SU-DHL-6 (cell line): Measurements from ENCODE around the gene S100PBP.

Experiments used
- H2AFZ ChIP-seq: fragments of 200-600 bp; sonication (generic); 2 replicates; pipeline ENCODE4 v1.6.1; 2014; ENCODE audit warnings: low read depth, mild to moderate bottlenecking, moderate library complexity, mixed read lengths, antibody characterized with exemption, low read length; ENCODE audit not compliant: severe bottlenecking
- H3F3A ChIP-seq: fragments of 200-600 bp; shearing (Covaris generic); 2 replicates; pipeline ENCODE4 v1.6.0; 2016; ENCODE audit warnings: antibody characterized with exemption, mild to moderate bottlenecking; ENCODE audit not compliant: insufficient read depth
- H3K27ac ChIP-seq: fragments of 200-600 bp; sonication (generic); 2 replicates; pipeline ENCODE4 v1.5.1; 2016; ENCODE audit warnings: low read depth, mild to moderate bottlenecking, low read length, moderate library complexity, mixed read lengths
- H3K27me3 ChIP-seq: fragments of 200-600 bp; sonication (generic), shearing (Covaris generic); 2 replicates; pipeline ENCODE4 v1.6.0; 2014; ENCODE audit warnings: mild to moderate bottlenecking, low read length
- H3K36me3 ChIP-seq: fragments of 200-600 bp; sonication (generic); 2 replicates; pipeline ENCODE4 v1.6.1; 2014; ENCODE audit warnings: mild to moderate bottlenecking, low read length, mixed read lengths
- H3K4me2 ChIP-seq: fragments of 300-600, 200-600 bp; shearing (Covaris generic), sonication (generic); 2 replicates; pipeline ENCODE4 v1.6.0; 2014; ENCODE audit warnings: low read length, low read depth, mild to moderate bottlenecking; ENCODE audit not compliant: poor library complexity, severe bottlenecking
- H3K4me3 ChIP-seq: fragments of 200-600 bp; sonication (generic); 2 replicates; pipeline ENCODE4 v1.5.1; 2014; ENCODE audit warnings: antibody characterized with exemption, low read length, mild to moderate bottlenecking, mixed read lengths; ENCODE audit not compliant: insufficient read depth, poor library complexity, severe bottlenecking
- H3K79me2 ChIP-seq: fragments of 200-600 bp; sonication (generic); 2 replicates; pipeline ENCODE4 v1.6.1; 2014; ENCODE audit warnings: mild to moderate bottlenecking, low read length, moderate library complexity; ENCODE audit not compliant: insufficient read depth
- H3K9ac ChIP-seq: fragments of 200-600 bp; sonication (generic); 2 replicates; pipeline ENCODE4 v1.7.0; 2014; ENCODE audit warnings: mild to moderate bottlenecking, low read length
- H3K9me2 ChIP-seq: fragments of 200-600 bp; sonication (generic); replicated peaks from 2 replicates; pipeline ENCODE4 v1.6.1; 2014; ENCODE audit warnings: low read length; ENCODE audit not compliant: insufficient read depth
- H3K9me3 ChIP-seq: fragments of 200-600 bp; sonication (generic); 2 replicates; pipeline ENCODE4 v1.6.1; 2014; ENCODE audit warnings: low read length, mixed read lengths; ENCODE audit not compliant: insufficient read depth
- H4K20me1 ChIP-seq: fragments of 200-600 bp; sonication (generic); 2 replicates; pipeline ENCODE4 v1.6.1; 2014; ENCODE audit warnings: low read depth, mild to moderate bottlenecking, antibody characterized with exemption, low read length, moderate library complexity, mixed read lengths
- CTCF ChIP-seq: fragments of 200-600 bp; sonication (generic); IDR thresholded peaks from one replicate; pipeline ENCODE4 v1.5.1; 2017; ENCODE audit warnings: antibody characterized with exemption, mild to moderate bottlenecking, low read length, moderate library complexity; ENCODE audit not compliant: insufficient read depth, poor library complexity, severe bottlenecking
- EZH2phosphoT487 ChIP-seq: fragments of 200-600 bp; sonication (generic), shearing (Covaris generic); conservative IDR thresholded peaks from 2 replicates; pipeline ENCODE4 v1.6.1; 2018; ENCODE audit warnings: mild to moderate bottlenecking, antibody characterized with exemption, low read length, moderate library complexity, mixed read lengths

S100PBP gene

DNA sequence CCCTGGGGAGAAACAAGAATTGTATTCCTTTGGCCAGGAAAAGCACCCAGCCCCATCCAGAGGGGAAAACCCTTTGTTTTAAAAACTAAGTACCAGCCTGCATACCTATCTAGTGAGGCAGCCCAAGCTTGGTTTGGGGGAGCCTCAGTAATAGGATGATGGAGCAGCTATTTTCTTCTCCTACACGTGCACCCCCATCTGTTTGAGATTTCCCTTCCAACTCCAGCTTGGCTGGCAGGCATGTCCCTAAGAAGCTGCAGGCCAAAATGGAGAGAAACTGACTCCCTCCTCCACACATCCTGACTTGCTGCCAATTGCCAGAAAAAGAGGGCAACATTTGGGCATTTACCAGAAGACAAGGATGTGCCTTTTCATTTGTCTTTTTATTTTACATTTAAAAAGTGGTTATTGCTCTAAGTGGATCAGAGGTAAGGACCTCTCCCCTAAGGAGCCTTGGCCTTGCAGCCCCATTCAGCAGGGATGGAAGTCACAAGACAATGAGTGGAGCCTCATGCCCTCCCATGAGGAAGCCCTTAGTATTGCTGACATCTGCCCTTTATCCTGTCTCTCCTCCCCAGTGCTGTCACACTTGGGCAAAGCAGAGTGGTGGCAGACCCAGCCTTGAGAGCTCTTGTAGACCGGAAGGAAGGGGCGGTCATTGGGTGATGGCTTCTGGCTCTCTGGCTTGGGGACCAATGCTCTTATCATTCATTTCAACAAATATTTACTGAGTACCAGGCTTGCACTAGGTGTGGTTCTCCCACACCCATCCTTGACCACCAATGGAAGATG lies 44.6 kb downstream of the S100PBP start:
- Histone ChIP-seq H3K9me3 (no peaks in the 10 kb centered on the region), H3K4me2 (no peak overlapping the region), H3K27me3 (no peaks in the 10 kb centered on the region), H3K36me3 (no peaks in the 10 kb centered on the region), H3K27ac (no peak overlapping the region), H3F3A (no peaks in the 10 kb centered on the region), H4K20me1 (no peaks in the 10 kb centered on the region), H3K9ac (no peak overlapping the region), H3K79me2 (no peaks in the 10 kb centered on the region), H3K9me2 (no peaks in the 10 kb centered on the region), H2AFZ (no peak overlapping the region), H3K4me3 (no peak overlapping the region)
- TF ChIP-seq EZH2phosphoT487 = no peak
- no peak for TF ChIP-seq CTCF

GRCh38 chr1:32863218-32863880 lies 45.9 kb downstream of the S100PBP start:
- Histone ChIP-seq H3K9ac (no peak overlapping the region), H3K4me2 (no peak overlapping the region), H3K9me2 (no peaks in the 10 kb centered on the region), H3F3A (no peaks in the 10 kb centered on the region), H3K79me2 (no peaks in the 10 kb centered on the region), H3K27ac (no peak overlapping the region), H4K20me1 (no peaks in the 10 kb centered on the region), H3K4me3 (no peak overlapping the region), H2AFZ (no peak overlapping the region), H3K27me3 (no peaks in the 10 kb centered on the region), H3K9me3 (no peaks in the 10 kb centered on the region), H3K36me3 (no peaks in the 10 kb centered on the region)
- no peak for TF ChIP-seq CTCF
- no peak for TF ChIP-seq EZH2phosphoT487

GRCh38 chr1:32863881-32864245 lies 46.4 kb downstream of the S100PBP start:
- Histone ChIP-seq H3K9me2 (no peaks in the 10 kb centered on the region), H4K20me1 (no peaks in the 10 kb centered on the region), H3K79me2 (no peaks in the 10 kb centered on the region), H3F3A (no peaks in the 10 kb centered on the region), H2AFZ (no peak overlapping the region), H3K4me2 (no peak overlapping the region), H3K27ac (no peak overlapping the region), H3K4me3 (no peak overlapping the region), H3K36me3 (no peaks in the 10 kb centered on the region), H3K9me3 (no peaks in the 10 kb centered on the region), H3K9ac (no peak overlapping the region), H3K27me3 (no peaks in the 10 kb centered on the region)
- TF ChIP-seq EZH2phosphoT487 (no peak), CTCF (no peak)
